Measurements from ENCODE around the gene MYBPC1. TPM values are rescaled to one million over a fixed set of nuclear protein-coding genes. Genes with fewer than 3 reads are reported as not detected.

Gene MYBPC1
- total RNA-seq, 1 experiment from 2014 or later, result not detected

GRCh38 chr12:101685092-101685491, 90.3 kb downstream of the MYBPC1 start:
- POLR2A ChIA-PET, result no interaction called here
- in situ Hi-C loops (cut with HindIII; ENCODE audit: low pct_unique_long_range_greater_than_20kb, low sequenced_read_pairs), result no loop called here

GRCh38 chr12:101686176-101686575, 91.4 kb downstream of the MYBPC1 start:
- Histone ChIP-seq H3K4me3 (ENCODE audit: low read depth in 2 of 2, low read length in 2 of 2) (no peak overlapping the region), H3K27ac (ENCODE audit: low read length) (no peak overlapping the region), H3K36me3 (ENCODE audit: control insufficient read depth, insufficient read depth, low read length) (no peaks in the 10 kb centered on the region), H3K4me1 (ENCODE audit: control insufficient read depth, insufficient read depth, low read length) (no peaks in the 10 kb centered on the region), H3K27me3 (ENCODE audit: control insufficient read depth, insufficient read depth, low read length) (no peaks in the 10 kb centered on the region; the same call in 1 of the 2 replicates), H3K9me3 (ENCODE audit: control insufficient read depth, insufficient read depth, low read depth, low read length) (no peaks in the 10 kb centered on the region)
- ATAC-seq, result no peak
- ChIA-PET CTCF (no interaction called here), POLR2A (no interaction called here)
- TF ChIP-seq POLR2AphosphoS5 (IDR thresholded peaks at IDR 0.05; ENCODE audit: low read depth, low read length) (no peak), REST (IDR thresholded peaks at IDR 0.05; ENCODE audit: insufficient read depth in 1 of 2, low read depth in 2 of 2, low read length in 1 of 2) (no peak), SIN3A (IDR thresholded peaks at IDR 0.05; ENCODE audit: borderline replicate concordance, insufficient read depth, low read depth, low read length) (no peak), TCF7L2 (IDR thresholded peaks at IDR 0.05; ENCODE audit: low read depth, low read length) (no peak), CTCF (IDR thresholded peaks at IDR 0.05) (no peak)
- intact Hi-C loops (cut with micrococcal nuclease; ENCODE audit: unreplicated experiment) (no loop called here), in situ Hi-C loops (cut with HindIII; ENCODE audit: low pct_unique_long_range_greater_than_20kb, low sequenced_read_pairs) (no loop called here)
- DNase-seq (ENCODE audit: low read depth, low spot score), result no peak
- no TSS peak for BruUV-seq (replicated peaks)

More at GRCh38 chr12:101685092-101685491, 90.3 kb downstream of the MYBPC1 start:
- H3K4me1 ChIP-seq (ENCODE audit: control insufficient read depth, insufficient read depth, low read length), result no peaks in the 10 kb centered on the region
- DNase-seq (ENCODE audit: low read depth, low spot score) (no peak), ATAC-seq (no peak)
- H3K4me3 ChIP-seq (ENCODE audit: low read depth in 2 of 2, low read length in 2 of 2), result no peak overlapping the region
- no peak overlapping the region for H3K27ac ChIP-seq (ENCODE audit: low read length)
- H3K9me3 ChIP-seq (ENCODE audit: control insufficient read depth, insufficient read depth, low read depth, low read length), result no peaks in the 10 kb centered on the region
- CTCF ChIA-PET, result no interaction called here
- intact Hi-C loops (cut with micrococcal nuclease; ENCODE audit: unreplicated experiment), result no loop called here
- no TSS peak for BruUV-seq (replicated peaks)
- peaks cover 2% of the 10 kb centered on the region; the same call in 1 of the 2 replicates for H3K27me3 ChIP-seq (ENCODE audit: control insufficient read depth, insufficient read depth, low read length)
- no peaks in the 10 kb centered on the region for H3K36me3 ChIP-seq (ENCODE audit: control insufficient read depth, insufficient read depth, low read length)
- TF ChIP-seq CTCF (IDR thresholded peaks at IDR 0.05), result no peak
- TF ChIP-seq SIN3A (IDR thresholded peaks at IDR 0.05; ENCODE audit: borderline replicate concordance, insufficient read depth, low read depth, low read length), result no peak
- TF ChIP-seq POLR2AphosphoS5 (IDR thresholded peaks at IDR 0.05; ENCODE audit: low read depth, low read length), result no peak
- no peak for TF ChIP-seq TCF7L2 (IDR thresholded peaks at IDR 0.05; ENCODE audit: low read depth, low read length)
- TF ChIP-seq REST (IDR thresholded peaks at IDR 0.05; ENCODE audit: insufficient read depth in 1 of 2, low read depth in 2 of 2, low read length in 1 of 2), result no peak

Data from Panc1 (cell line).